ENCODE data around the gene MT1H. TPM values are rescaled to one million over a fixed set of nuclear protein-coding genes. Genes with fewer than 3 reads are reported as not detected.

Gene MT1H
- polyA plus RNA-seq, 3 donors, result 3.8 to 23.4 (median 12.6) TPM

DNA sequence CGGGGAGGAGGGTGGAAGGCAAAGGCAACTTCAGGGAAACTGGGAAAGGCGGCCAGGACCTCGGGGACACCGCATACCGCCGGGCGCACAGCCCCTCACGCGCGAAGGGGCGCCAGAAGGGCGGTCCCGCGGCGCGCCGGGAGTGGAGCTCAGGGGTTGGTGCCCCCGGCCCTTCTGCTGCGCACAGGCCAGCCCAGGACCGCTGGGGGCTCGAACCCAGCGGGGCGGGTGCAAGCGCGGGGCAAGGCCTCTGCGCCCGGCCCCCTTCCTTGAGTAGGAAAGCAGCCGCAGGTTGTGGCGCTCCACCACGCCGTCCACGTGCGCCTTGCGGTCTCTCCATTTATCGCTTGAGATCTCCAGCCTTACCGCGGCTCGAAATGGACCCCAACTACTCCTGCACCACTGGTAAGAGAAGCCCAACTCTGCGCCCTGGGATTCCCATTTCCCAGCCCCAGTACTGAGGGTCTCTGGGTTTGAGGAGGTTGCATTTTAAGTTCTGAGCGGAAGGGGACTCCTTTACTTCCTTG, 34.1 kb upstream of the MT1H start:
- DNase-seq (ENCODE audit: low read depth in 3 of 3, low spot score in 2 of 3), result no peak

DNA sequence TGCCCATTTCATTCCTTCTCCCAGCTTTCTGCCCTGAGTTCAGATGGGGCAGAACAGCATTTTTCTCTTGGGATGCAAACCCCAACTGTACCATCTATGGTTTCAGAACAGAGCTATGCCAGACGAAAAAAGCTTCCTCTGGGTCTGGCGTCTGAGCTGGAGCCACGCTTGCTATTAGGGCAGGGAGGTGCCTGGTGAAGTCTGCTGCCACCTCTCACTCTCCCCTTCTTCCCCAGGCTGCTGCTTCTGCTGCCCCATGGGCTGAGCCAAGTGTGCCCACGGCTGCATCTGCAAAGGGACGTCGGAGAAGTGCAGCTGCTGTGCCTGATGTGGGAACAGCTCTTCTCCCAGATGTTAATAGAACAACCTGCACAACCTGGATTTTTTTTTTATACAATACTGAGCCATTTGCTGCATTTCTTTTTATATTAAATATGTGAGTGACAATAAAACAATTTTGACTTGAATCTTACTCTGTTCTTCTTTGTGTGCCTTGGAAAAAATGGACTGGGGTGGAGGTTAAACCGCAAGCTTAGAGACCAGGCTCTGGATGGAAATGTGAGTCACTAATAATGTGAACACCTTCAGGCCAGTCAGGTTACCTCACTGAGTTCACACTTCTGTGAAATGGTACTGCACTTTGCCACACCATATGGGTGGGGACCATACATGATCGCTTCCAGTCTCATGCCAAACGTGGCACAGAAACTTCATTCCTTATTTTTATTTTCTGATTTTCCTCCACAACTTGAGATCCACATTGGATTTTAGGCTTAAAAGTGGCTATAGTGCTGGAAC, 32.8 kb upstream of the MT1H start:
- DNase-seq (ENCODE audit: low read depth in 3 of 3, low spot score in 2 of 3), result no peak

DNA sequence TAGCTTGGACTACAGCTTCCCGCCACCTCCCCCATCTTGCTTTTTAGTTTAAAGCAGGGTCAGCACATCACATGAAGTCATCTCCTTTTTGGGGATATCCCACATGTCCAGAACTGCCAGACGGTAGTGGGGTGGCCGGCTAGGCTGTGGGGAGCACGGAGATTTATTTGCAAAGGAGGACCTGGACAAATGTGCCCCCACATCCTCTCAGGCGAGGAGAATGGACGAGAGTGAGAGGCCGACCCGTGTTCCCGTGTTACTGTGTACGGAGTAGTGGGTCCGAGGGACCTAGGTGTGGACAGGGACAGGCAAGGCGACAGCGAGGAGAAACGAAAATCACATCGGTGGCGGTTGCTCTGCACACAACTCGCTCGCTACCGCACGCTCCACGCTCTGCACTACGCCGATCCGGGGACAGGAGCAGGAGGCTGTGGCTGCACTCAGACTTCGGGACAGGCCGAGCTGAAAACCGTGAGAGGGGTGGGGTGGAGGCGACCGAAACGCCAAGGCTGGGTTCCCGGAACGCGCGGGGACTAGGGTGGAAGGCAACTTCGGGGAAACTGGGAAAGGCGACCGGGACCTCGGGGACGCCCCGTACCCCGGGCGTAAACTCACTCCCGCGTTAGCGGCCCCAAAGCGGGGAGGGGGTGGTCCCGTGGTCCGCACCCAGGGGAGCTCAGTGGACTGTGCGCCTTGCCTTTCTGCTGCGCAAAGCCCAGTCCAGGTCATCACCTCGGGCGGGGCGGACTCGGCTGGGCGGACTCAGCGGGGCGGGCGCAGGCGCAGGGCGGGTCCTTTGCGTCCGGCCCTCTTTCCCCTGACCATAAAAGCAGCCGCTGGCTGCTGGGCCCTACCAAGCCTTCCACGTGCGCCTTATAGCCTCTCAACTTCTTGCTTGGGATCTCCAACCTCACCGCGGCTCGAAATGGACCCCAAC, 31.5 kb upstream of the MT1H start, which contains the start of gene MT1A:
MT1A (plus strand) TSS at position 853 of the 937 bp plus-strand sequence; CDS start at position 926, 73 bp downstream.
- DNase-seq (ENCODE audit: low read depth in 3 of 3, low spot score in 2 of 3), result no peak

DNA sequence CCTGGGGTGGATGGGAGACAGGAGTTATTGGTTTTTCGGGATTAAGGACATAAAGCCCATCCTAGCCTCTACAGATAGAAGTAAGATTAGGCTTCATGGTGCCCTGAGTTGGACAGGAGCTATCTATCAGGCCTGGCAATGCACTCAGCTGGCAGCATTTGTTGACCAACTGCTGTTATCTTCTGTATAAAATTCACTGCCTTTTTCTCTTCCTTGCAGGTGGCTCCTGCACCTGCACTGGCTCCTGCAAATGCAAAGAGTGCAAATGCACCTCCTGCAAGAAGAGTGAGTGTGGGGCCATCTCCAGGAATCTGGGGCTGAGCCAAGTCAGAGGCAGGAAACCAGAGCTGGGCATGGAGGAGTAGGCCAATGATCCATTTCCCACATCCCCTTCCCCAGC, 30.6 kb upstream of the MT1H start:
- no peak for DNase-seq (ENCODE audit: low read depth in 3 of 3, low spot score in 2 of 3)

DNA sequence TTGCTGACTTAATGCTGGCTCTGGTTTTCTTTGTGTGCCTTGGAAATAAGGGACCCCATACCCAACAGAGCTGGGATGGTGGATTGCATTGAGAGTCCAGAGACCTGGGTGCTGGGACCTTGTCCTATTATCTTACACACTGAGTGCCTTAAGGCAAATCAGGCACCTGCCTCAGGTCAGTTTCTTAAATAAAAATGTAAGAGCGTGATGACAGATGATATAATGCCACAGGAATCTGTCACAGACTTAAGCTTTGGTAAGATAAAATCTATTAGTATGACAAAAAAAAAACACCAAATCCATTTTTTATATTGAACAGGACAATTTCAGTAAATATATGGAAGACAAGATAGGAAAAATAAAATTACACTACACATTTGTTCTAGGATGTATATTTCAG, 29.5 kb upstream of the MT1H start:
- DNase-seq (ENCODE audit: low read depth in 3 of 3, low spot score in 2 of 3), result no peak

DNA sequence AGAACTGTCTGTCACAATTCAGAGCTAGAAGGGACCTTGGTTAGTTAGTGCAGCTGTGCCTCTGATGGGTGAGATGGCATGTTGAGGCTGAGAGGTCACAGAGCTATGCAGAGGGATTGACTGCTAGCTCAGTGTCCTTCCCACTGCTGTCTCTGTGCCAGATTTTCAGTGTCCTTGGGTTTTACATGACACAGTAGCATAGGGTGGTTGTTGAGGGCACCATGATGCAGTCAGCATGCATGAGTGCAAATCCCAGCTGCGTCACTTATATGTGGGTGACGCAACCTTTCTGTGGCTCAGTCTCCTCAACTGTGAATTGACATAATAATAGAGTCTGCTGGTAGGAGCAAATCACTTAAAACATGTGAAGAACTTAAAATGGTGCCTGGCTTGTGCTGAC, 28.4 kb upstream of the MT1H start:
- DNase-seq (ENCODE audit: low read depth in 3 of 3, low spot score in 2 of 3), result no peak

DNA sequence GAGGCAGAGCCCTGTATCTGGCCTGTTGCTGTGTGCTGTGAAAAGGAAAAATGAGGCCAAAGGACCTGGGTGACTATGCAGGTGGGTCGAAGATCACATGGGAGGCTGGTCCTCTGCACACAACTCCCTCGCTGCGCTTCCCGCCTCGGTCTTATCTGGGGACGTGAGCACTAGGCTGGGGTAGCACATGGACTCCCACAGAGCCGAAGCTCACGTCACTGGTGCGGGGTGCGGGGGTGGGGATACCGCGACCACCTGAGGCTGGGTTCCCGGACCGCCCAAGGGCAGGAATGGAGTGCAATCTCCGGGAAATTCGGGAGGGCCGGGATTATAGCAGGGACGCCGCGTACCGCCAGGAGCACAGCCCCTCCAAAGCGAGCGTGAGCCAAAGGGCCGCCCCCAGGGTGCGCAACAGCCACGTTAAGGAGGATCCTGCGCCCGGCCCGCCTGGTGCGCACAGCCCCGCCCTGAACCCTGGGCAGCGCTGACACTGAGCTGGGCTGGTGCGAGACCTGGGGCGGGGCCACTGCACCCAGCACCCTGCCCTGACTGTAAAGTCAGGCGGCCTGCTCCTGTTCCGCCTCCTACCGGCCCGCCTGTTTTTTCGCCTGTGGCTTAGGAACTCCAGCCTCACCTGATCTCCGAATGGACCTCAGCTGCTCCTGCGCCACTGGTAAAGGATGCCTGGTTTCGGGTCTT, 26.4 kb upstream of the MT1H start:
- no peak for DNase-seq (ENCODE audit: low read depth in 3 of 3, low spot score in 2 of 3)

DNA sequence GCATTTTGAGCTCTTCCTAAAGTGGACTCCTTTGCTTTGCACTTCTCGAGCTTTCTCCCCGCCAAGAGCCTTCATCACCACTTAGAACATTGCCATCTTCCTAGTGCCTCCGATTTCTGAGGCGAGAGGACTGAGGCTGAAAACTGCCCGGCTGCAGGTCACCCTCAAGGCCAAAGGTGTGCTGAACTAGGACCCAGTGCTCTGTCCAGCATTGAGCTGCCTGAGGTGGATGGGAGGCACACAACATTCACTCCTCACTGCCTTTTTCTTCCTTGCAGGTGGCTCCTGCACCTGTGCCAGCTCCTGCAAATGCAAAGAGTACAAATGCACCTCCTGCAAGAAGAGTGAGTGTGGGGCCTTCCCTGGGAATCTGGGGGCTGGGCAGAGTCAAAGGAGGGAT, 25.8 kb upstream of the MT1H start:
- no peak for DNase-seq (ENCODE audit: low read depth in 3 of 3, low spot score in 2 of 3)

DNA sequence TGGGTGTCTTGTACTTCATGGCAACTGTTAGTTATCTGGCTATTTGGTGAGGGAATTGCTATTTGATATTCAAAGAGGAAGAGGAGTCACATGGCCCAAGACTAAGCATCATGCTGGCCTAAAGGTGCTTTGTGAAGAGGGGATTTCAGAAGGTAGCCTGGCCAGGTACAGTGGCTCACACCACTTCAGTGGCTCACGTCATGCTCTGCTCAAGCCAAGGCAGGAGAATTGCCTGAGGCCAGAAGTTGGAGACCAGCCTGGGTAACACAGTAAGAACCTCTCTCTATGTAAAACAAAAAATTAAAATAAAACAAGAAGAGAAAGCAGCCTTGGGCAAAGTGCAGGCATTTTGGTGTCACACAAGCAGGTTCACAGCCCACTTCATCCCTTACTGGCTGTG, 24.3 kb upstream of the MT1H start:
- DNase-seq (ENCODE audit: low read depth in 3 of 3, low spot score in 2 of 3), result no peak

DNA sequence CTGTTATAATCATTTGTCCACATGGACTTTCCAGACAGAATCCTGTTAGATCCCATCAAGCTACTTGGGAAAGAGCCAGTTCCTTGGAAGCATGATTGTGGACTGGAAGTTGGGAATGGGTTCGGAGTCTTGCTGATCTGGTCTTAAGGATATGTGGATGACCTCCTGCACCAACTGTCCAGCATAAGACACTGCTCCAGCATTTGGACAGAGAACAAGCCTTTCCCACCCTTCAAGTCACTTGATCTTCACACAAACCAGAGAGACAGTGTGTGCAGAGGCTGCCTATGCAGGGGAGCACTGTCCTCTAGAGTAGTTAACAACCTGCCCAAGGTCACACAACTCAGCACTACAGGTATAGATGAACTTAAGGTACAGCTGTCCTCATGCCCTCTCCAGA, 23.8 kb upstream of the MT1H start:
- no peak for DNase-seq (ENCODE audit: low read depth in 3 of 3, low spot score in 2 of 3)

DNA sequence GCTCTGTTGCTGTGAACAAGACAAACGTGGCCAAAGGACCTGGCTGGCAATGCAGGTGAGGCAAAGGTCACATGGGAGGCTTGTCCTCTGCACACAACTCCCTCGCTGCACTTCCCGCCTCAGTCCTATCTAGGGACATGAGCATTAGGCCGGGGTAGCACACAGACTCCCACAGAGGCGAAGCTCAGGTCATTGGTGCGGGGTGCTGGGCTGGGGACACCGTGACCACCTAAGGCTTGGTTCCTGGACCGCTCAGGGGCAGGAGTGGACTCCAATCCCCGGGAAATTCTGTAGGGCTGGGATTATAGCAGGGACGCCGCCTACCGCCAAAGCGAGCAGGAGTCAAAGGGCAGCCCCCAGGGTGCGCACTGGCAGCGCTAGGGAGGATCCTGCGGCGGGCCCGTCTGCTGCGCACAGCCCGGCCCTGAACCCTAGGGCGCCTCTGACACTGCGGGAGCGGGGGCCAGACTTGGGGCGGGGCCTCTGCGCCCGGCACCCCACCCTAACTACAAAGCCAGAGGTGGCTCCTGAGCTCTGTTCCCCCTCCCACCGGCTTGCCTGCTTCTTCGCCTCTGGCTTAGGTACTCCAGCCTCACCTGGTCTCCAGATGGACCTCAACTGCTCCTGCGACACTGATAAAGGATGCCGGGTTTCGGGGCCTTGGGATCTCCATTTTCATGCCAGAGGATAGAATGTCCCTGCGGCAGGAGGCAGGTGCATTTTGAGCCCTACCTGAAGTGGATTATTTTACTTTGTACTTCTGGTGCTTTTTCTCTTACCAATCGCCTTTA, 21.8 kb upstream of the MT1H start:
- no peak for DNase-seq (ENCODE audit: low read depth in 3 of 3, low spot score in 2 of 3)

DNA sequence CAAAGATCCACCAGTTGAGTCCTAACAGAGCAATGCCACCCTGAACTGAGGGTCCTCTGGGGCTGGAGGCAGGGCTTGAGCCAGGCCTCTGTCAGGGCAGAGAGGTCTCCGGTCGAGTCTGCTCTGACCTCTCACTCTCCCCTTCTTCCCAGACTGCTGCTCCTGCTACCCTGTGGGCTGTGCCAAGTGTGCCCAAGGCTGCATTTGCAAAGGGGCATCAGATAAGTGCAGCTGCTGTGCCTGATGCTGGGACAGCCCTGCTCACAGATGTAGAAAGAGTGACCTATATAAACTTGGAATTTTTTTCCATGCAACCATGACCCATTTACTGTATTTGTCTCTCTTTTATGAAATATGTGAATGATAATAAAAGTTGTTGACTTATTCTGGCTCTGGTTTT, 20.3 kb upstream of the MT1H start:
- no peak for DNase-seq (ENCODE audit: low read depth in 3 of 3, low spot score in 2 of 3)

DNA sequence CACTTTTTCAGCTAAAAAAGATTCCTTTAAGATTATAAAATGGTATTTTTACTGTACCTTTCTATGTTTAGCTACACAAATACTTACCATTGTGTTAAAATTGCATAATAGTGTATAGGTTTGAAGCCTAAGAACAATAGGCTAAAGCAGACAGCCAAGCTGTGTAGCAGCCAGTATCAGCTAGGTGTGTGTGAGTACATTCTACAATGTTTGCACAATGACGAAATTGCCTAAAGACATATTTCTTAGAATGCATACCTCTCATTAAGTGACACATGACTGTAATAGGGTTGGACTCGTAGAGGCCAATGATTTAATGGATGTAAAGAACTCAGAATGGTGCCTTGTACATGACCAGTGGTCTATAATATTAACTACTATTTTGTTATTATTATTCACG, 19.8 kb upstream of the MT1H start:
- no peak for DNase-seq (ENCODE audit: low read depth in 3 of 3, low spot score in 2 of 3)

DNA sequence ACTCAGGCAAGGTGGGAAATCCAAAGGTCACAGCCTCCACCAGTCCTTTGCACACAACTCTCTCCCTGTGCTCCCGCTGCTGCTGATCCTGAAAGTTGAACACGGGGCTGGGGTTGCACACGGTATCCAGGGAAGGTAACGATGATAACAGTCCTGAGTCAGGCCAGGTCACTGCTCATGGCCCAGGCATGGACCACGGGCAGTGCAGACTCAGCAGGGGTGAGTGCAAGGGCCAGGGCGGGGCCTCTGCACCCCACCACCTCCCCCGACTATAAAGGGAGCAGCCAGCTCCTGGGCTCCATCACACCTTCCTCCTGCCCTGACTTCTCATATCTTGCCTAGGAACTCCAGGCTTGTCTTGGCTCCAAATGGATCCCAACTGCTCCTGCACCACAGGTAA, 18.0 kb upstream of the MT1H start, which contains the start of gene MT1B:
MT1B (plus strand) TSS at position 301 of the 400 bp plus-strand sequence; CDS start at position 369, 68 bp downstream.
- no peak for DNase-seq (ENCODE audit: low read depth in 3 of 3, low spot score in 2 of 3)

DNA sequence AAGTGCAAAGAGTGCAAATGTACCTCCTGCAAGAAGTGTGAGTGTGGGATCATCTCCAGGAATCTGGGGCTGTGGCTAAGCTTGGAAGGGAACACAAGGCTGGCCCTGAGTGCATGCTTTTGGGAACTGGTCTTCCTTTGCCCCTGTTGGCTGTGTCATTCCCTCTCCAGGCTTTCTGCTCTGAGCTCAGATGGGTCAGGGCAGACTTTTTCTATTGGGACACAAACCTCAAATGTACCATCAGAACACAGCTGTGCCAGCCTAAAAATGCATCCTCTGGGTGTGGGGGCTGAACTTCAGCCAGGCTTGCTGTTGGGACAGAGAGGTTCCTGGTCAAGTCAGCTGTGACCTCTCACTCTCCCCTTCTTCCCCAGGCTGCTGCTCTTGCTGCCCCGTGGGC, 17.0 kb upstream of the MT1H start:
- no peak for DNase-seq (ENCODE audit: low read depth in 3 of 3, low spot score in 2 of 3)

DNA sequence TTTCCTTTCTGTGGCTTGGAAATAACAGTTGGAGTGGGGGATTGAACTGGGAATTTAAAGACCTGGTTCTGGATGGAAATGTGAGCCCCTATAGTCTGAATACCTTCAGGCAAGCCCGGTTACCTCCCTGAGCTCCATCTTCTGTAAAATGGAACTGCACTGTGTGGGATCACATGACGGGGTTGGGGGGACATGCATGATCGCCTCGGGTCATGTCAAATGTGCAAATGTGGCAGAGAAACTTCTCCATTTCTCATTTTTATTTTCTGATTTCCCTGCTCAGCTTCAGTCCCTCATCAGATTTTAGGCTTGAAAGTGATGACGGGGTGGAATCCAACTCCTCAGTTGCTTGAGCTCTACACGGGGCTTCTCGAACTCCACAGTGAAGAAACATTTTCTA, 16.4 kb upstream of the MT1H start:
- no peak for DNase-seq (ENCODE audit: low read depth in 3 of 3, low spot score in 2 of 3)

DNA sequence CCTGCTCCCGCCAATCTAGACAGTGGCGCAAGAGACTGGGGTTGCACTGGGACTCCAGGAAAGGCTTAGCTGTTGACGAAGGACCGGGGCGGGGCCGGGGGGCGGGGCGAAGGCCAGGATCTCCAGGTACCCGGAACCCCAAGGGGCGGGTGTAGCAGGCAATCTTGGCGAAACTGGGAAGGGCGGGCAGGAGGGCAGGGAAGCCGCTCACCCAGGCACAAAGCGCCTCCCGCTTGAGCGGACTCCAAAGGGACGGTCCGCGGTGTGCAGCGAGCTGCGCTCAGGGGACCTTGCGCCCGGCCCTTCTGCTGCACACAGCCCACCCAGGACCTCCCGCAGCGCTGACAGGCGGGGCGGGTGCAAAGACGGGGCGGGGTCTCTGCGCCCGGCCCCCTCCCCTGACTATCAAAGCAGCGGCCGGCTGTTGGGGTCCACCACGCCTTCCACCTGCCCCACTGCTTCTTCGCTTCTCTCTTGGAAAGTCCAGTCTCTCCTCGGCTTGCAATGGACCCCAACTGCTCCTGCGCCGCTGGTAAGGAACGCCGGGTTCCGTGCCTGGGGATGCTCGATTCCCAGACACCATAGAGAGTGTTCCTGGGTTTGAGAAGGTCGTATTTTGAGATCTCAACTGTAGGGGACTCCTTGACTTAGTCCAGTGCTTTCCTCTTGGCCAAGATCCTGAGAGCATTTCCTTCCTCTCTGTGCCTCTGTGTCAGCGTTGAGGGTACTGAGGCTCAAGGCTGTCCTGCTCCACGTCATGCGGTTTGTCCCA, 11.9 kb upstream of the MT1H start, which contains the start of gene MT1F:
MT1F (plus strand) TSS at position 405 of the 772 bp plus-strand sequence; CDS start at position 505, 100 bp downstream.
- no peak for DNase-seq (ENCODE audit: low read depth in 3 of 3, low spot score in 2 of 3)

DNA sequence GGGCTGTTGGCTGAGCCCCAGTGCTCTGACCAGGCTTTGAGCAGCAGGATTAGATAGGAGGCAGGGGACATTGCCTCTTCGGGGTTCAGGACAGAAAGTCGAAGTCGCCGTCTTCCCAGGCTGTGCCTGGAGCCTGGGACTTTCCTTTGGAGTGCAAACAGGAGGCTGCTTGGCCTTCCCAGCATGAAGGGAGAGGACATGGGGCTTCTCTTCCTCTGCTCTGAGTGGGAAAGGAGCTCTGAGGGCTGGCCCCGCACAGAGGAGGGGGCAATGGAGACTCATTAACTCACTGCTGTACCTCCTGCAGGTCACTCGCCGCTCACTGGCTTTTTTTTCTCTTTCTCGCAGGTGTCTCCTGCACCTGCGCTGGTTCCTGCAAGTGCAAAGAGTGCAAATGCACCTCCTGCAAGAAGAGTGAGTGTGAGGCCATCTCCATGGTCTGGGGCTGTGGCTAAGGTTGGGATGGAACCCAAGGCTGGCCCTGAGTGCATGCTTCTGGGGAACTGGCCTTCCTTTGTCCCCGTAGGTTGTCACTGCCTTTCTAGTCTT, 11.2 kb upstream of the MT1H start:
- no peak for DNase-seq (ENCODE audit: low read depth in 3 of 3, low spot score in 2 of 3)
